RCC 7860 (cell line): ENCODE data around the gene GHDC.
"Not testable (repeated sequence)": the region's sequence is repeated elsewhere in the genome, so short reads cannot be mapped to it uniquely, and the experiment has no call there.

Source experiments
- DNase-seq: peaks from one replicate; pipeline ENCODE4 v3.0.0-alpha.2; 2015; ENCODE audit warnings: low spot score
- FAIRE-seq: peaks from 2 replicates; lab custom pipeline; 2012; peaks lifted over from hg19 to GRCh38; lab: Jason Lieb, UNC

The GHDC gene

DNA sequence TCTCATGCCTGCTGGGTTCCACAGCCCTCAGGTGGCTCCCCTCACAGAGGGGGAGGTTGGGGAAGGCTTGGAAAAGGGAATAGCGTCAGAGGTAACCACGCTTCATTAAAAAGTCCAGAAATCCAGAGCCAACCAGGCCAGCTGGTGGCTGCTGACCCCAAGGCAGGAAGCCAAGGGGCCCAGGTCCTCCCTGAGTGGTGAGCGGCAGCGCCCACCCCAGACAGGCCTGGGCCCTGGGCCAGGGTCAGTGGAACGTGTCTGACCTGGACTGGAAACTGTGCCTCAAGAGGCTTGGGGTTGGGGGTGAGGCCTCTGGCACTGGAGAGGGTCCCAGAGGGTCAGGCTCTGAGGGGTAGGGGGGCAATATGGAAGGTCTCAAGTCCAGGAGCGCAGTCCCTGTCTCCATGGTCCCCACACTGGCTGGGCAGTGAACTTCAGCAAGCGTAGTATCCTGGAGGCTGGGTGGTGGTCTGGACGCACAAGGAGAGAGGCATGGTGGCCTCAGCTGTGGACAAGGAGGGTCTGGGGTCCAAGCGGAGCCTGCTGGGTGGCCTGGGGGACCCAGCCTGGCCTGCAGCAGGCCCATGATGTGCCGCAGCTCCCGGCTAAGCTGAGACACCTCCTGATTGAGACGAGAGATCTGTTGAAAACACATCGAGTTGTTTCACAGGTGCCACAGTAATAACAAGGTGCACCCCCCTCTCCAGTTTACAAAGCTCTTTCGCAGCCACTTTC lies 34.3 kb downstream of the GHDC start:
- FAIRE-seq, result no peak
- DNase-seq, result no peak

DNA sequence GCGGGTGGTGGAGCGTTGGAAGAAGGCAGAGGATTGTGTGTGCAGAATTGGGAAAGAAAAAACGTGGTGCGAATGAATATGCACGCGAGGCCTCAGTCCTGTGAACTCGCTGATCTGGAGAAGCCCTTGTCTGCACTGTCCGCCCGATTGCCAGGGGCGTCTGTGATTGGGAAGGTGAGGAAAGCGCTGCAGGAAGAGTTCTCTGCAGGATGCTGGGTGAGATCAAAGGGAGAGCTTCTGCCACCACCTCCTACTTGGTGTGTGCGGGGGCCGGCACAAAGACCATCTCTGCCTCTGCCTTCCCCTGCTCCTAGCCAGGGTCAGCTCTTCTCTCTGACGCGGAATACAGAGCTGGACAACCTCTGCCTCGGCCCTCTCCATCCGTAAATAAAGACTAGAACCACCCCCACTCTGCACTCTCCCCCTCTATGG lies 38.7 kb downstream of the GHDC start:
- no peak for DNase-seq
- FAIRE-seq, result no peak

DNA sequence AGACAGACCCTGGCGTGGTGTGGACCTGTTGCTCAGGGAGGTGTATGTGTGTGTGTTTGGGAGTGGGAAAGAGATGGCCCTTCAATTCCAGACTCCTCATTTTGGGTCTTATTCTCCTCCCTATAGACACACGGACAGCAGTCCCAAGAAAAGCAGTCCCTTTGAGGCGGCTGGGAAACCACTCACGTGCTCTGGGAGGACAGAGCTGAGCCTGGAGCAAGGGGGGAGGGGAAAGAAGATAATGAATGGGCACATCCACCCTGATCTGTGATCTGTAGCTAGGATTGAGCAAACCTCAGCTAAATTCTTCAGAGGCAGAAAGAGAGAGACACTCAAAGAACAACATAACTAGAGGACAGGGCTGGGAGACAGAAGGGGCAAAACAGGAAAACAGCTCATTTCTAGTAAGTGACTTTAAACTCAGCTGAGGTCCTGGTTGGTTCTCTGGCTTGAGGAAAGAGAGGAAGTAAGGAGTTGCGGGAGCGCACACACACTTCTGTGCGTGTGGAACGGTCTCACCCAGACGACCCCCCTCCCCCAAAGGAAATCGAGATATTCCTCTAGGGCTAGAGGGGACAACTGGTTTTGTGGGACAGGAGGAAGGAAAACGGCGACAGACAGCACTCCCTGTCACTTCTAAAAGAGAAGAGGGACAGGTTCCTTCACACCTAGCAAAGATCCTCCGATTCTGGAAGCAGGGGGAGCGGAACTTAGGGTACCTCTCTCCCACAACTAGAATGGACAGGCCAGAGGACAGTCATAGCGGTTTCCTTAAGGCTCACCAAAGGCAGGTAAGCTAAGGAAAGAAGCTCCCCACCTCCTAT lies 40.2 kb downstream of the GHDC start:
- DNase-seq (peak; percentile 5), FAIRE-seq (no peak)

DNA sequence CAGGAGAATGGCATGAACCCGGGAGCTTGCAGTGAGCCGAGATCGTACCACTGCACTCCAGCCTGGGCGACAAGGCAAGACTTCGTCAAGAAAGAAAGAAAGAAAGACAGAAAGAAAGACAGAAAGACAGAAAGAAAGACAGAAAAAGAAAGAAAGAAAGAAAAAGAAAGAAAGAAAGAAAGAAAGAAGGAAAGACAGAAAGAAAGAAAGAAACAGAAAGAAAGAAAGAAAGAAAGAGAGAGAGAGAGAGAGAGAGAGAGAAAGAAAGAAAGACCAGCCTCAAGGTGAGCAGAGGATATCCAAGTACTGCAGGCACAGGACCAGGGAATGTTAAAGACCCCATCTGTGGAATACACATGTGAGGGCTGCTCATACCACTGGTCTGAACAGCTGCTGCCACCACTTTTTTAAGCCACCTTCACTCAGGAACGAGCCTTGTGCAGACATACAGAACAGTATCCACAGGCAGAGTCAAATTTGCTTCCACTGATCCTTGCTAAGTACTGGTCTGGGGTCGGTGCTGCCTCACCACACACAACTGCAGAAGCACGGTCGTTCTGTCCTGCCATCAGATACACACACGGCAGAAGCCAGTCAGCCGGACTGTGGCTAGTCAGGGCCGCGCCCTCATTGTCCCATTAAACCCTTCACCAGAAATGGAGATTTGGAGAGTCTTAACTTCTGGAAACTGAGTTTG lies 47.2 kb downstream of the GHDC start:
- FAIRE-seq, result no peak
- no peak for DNase-seq

DNA sequence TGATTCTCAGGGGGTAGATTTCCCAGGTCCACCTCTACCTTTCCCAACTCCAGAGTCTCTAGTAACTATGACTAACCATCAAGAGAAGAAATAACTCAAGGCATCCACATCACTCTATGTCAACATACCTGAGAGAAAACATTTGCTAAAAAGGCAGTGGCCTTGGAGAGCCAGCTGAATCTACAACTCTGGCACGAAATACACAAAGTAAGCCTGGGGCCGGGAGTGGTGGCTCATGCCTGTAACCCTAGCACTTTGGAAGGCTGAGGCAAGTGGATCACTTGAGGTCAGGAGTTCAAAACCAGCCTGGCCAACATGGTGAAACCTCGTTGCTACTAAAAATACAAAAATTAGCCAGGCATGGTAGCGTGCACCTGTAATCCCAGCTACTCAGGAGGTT lies 51.2 kb downstream of the GHDC start:
- DNase-seq, FAIRE-seq: not testable (repeated sequence)

DNA sequence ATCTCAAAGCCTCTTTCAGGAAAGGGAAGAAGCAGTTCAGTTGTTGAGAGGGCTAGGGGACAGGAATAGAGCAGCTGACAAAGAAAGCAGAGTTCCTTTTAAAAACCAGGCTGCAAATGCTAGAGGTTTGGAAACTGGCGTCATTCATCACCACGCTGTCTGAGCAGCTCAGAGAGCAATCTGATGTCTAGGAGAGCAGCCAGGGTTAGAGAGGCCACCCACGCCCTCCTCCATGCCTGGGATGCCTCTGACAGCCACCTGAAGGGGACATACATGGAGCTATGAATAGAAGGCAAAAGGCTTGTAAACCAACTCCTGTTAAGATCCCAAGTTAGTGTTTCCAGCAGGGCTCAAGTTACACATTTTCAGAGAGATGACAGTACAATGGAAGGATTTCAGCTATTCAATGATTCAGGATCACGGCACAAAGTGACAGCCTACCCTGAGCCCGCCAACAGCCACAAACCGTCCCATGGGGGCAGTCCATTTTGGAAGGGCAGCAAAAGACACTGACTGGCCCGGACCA lies 51.9 kb downstream of the GHDC start:
- no peak for DNase-seq
- FAIRE-seq, result no peak

DNA sequence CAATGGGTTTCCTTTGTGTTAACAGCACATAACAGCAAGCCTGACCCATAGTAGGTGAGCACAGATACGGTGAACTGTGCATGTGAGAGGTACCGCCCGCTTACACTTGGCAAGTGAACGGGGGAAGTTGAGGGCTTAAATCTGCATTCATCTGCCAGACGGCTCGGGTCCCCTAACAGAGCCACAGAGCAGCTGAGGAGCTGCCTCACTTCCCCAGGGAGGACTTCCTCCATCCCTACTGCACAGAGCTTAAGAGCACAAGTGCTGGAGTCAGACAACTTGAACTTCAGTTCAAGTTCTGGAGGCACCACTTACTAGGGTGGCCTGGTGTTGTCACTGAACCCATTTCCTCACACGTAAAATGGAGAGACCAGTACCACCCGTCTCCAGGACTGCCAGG lies 52.9 kb downstream of the GHDC start:
- FAIRE-seq (no peak), DNase-seq (no peak)

DNA sequence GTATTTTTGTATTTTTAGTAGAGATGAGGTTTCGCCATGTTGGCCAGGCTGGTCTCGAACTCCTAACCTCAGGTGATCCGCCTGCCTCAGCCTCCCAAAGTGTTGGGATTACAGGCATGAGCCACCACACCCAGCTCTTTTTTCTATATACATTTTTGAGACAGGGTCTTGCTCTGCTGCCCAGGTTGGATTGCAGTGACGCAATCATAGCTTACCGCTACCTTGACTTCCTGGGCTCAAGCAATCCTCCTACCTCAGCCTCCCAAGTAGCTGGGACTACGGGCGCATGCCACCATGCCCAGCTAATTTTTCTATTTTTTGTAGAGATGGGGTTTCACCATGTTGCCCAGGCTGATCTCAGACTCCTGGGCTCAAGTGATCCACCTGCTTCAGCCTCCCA lies 53.6 kb downstream of the GHDC start:
- FAIRE-seq, DNase-seq: not testable (repeated sequence)
